ENCODE results near the gene ESPL1. TPM values are rescaled to one million over a fixed set of nuclear protein-coding genes. Genes with fewer than 3 reads are reported as not detected.

The ESPL1 gene
- polyA plus RNA-seq, 3 donors, result 0.79 TPM; not detected in 2

- Histone ChIP-seq H4K20me1 (ENCODE audit: insufficient read depth, low read length) (no peaks in the 10 kb centered on the region), H3K9ac (ENCODE audit: insufficient read depth, low read length, poor library complexity, severe bottlenecking) (peak within 1 kb of the TSS; percentile 32), H3K9me3 (replicated peaks in 1 of 2; ENCODE audit: control insufficient read depth in 1 of 2, insufficient read depth in 1 of 2, low read length in 2 of 2) (no peaks in the 10 kb centered on the region), H3K4me1 (ENCODE audit: control insufficient read depth in 1 of 2, insufficient read depth in 2 of 2, low read length in 2 of 2) (peaks cover 18 to 21% of the 10 kb centered on the region in 2 donors), H3K27ac (ENCODE audit: low read depth in 1 of 2, low read length in 2 of 2) (no peak within 1 kb of the TSS), H3K36me3 (replicated peaks in 1 of 2; ENCODE audit: control insufficient read depth in 1 of 2, insufficient read depth in 2 of 2, low read length in 2 of 2) (no peaks in the 10 kb centered on the region), H3K4me2 (replicated peaks; ENCODE audit: extremely low read depth, low read length, poor library complexity, severe bottlenecking) (peak within 1 kb of the TSS; percentile 77), H3K79me2 (ENCODE audit: insufficient read depth, low read length) (no peaks in the 10 kb centered on the region), H3K4me3 (replicated peaks in 1 of 3; ENCODE audit: low read depth in 2 of 3, low read length in 3 of 3) (peak within 1 kb of the TSS; percentile 21 to 70 (median 31)), H3K27me3 (ENCODE audit: control insufficient read depth in 2 of 2, insufficient read depth in 2 of 2, low read length in 2 of 2) (peaks cover 10 to 54% of the 10 kb centered on the region in 2 donors), H2AFZ (ENCODE audit: insufficient read depth, low read depth, low read length, poor library complexity, severe bottlenecking) (peak within 1 kb of the TSS; percentile 74)
- peak within 1 kb of the TSS in 4 of 7 donors; percentile 8 to 70 (median 65) for H3K27ac Mint-ChIP-seq
- H3K27me3 Mint-ChIP-seq (ENCODE audit: low read depth in 3 of 3), result peaks cover 58 to 66% (median 62%) of the 10 kb centered on the region in 3 donors
- under 1% methylated on average over 21 of the region's 44 CpGs for WGBS (ENCODE audit: insufficient coverage)
- H3K9me3 Mint-ChIP-seq, result peaks cover 0 to 4% (median 0%) of the 10 kb centered on the region in 7 donors
- DNase-seq, result peak in 1 of 3 donors; percentile 43
- no peak for TF ChIP-seq CTCF (IDR thresholded peaks at IDR 0.05)
- H3K4me3 Mint-ChIP-seq, result peak within 1 kb of the TSS; percentile 83 to 90
- intact Hi-C loops (cut with micrococcal nuclease), result no loop called here
- peaks cover 25% of the 10 kb centered on the region for H3K4me1 Mint-ChIP-seq
- H3K36me3 Mint-ChIP-seq, result peaks cover 3 to 7% of the 10 kb centered on the region in 2 donors
Measured at GRCh38 chr12:53231921-53232645, 36.0 kb upstream of the ESPL1 start, which contains the start of gene RARG. Gene RARG (minus strand): TSS chr12:53232209. CDS start chr12:53227545, 4,664 bp downstream.

GRCh38 chr12:53232646-53233461 lies 35.2 kb upstream of the ESPL1 start:
- Histone ChIP-seq H3K27ac (ENCODE audit: low read depth in 1 of 2, low read length in 2 of 2) (no peak overlapping the region), H3K4me2 (replicated peaks; ENCODE audit: extremely low read depth, low read length, poor library complexity, severe bottlenecking) (peak overlapping the region; percentile 77), H4K20me1 (ENCODE audit: insufficient read depth, low read length) (no peaks in the 10 kb centered on the region), H3K9ac (ENCODE audit: insufficient read depth, low read length, poor library complexity, severe bottlenecking) (no peak overlapping the region), H3K4me1 (ENCODE audit: control insufficient read depth in 1 of 2, insufficient read depth in 2 of 2, low read length in 2 of 2) (peaks cover 18 to 21% of the 10 kb centered on the region in 2 donors), H2AFZ (ENCODE audit: insufficient read depth, low read depth, low read length, poor library complexity, severe bottlenecking) (peak overlapping the region; percentile 57), H3K79me2 (ENCODE audit: insufficient read depth, low read length) (no peaks in the 10 kb centered on the region), H3K4me3 (replicated peaks in 1 of 3; ENCODE audit: low read depth in 2 of 3, low read length in 3 of 3) (peak overlapping the region in 2 of 3 experiments; percentile 31 to 65), H3K36me3 (replicated peaks in 1 of 2; ENCODE audit: control insufficient read depth in 1 of 2, insufficient read depth in 2 of 2, low read length in 2 of 2) (no peaks in the 10 kb centered on the region), H3K27me3 (ENCODE audit: control insufficient read depth in 2 of 2, insufficient read depth in 2 of 2, low read length in 2 of 2) (peaks cover 10 to 54% of the 10 kb centered on the region in 2 donors), H3K9me3 (replicated peaks in 1 of 2; ENCODE audit: control insufficient read depth in 1 of 2, insufficient read depth in 1 of 2, low read length in 2 of 2) (no peaks in the 10 kb centered on the region)
- no peak for TF ChIP-seq CTCF (IDR thresholded peaks at IDR 0.05)
- Mint-ChIP-seq H3K27ac (peak overlapping the region in 3 of 7 donors; percentile 61 to 70 (median 69)), H3K36me3 (peaks cover 3 to 6% of the 10 kb centered on the region in 2 donors), H3K9me3 (peaks cover 0 to 4% (median 0%) of the 10 kb centered on the region in 7 donors), H3K4me3 (peak overlapping the region; percentile 83 to 90), H3K27me3 (ENCODE audit: low read depth in 3 of 3) (peaks cover 58 to 65% (median 62%) of the 10 kb centered on the region in 3 donors), H3K4me1 (peaks cover 25% of the 10 kb centered on the region)
- WGBS (ENCODE audit: insufficient coverage), result 17% methylated on average over 1 of the region's 11 CpGs
- peak in 1 of 3 donors; percentile 20 for DNase-seq
- intact Hi-C loops (cut with micrococcal nuclease), result no loop called here
